HL-60 (cell line): Measurements from ENCODE around the gene HDHD5.

Experiments
- GABPA ChIP-seq: IDR thresholded peaks from 2 replicates; pipeline ENCODE4 v1.6.1; 2012; ENCODE audit warnings: low read depth
- POLR2AphosphoS5 ChIP-seq: IDR thresholded peaks from 2 replicates; pipeline ENCODE4 v1.6.1; 2012; ENCODE audit warnings: low read depth
- SPI1 ChIP-seq: IDR thresholded peaks from 2 replicates; pipeline ENCODE4 v1.6.1; 2012; ENCODE audit warnings: low read depth, mild to moderate bottlenecking, borderline replicate concordance
- TF ChIP-seq, protein P1 (sequence below): IDR thresholded peaks from one replicate; pipeline ENCODE4 v1.5.1; 2011; ENCODE audit warnings: low read length, control low read depth, inconsistent platforms; ENCODE audit not compliant: insufficient read depth
- TF ChIP-seq, protein P2 (sequence below): IDR thresholded peaks from 2 replicates; pipeline ENCODE4 v1.6.1; 2012; ENCODE audit warnings: low read depth; ENCODE audit not compliant: insufficient replicate concordance

DNA sequence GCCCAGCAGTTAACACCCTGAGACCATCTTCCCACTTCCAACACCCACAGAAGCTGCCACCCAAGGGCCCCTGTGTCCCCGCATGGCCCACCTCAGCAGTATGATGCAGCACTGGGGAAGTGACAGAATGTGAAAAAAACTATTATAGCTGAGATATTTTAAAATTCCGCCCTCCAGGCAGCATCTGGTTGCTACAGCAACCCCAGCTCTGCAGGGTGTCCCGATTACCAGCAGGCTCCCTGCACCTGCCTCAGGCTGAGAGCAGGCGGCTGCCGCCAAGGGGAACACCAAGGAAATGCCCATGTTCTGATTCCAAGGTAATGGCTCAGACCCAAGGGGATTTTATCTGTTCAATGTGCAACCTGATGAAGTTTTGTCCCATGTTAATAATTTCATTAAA lies 27.4 kb downstream of the HDHD5 start:
- TF ChIP-seq, protein P1, sequence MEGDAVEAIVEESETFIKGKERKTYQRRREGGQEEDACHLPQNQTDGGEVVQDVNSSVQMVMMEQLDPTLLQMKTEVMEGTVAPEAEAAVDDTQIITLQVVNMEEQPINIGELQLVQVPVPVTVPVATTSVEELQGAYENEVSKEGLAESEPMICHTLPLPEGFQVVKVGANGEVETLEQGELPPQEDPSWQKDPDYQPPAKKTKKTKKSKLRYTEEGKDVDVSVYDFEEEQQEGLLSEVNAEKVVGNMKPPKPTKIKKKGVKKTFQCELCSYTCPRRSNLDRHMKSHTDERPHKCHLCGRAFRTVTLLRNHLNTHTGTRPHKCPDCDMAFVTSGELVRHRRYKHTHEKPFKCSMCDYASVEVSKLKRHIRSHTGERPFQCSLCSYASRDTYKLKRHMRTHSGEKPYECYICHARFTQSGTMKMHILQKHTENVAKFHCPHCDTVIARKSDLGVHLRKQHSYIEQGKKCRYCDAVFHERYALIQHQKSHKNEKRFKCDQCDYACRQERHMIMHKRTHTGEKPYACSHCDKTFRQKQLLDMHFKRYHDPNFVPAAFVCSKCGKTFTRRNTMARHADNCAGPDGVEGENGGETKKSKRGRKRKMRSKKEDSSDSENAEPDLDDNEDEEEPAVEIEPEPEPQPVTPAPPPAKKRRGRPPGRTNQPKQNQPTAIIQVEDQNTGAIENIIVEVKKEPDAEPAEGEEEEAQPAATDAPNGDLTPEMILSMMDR: no peak
- TF ChIP-seq, protein P2, sequence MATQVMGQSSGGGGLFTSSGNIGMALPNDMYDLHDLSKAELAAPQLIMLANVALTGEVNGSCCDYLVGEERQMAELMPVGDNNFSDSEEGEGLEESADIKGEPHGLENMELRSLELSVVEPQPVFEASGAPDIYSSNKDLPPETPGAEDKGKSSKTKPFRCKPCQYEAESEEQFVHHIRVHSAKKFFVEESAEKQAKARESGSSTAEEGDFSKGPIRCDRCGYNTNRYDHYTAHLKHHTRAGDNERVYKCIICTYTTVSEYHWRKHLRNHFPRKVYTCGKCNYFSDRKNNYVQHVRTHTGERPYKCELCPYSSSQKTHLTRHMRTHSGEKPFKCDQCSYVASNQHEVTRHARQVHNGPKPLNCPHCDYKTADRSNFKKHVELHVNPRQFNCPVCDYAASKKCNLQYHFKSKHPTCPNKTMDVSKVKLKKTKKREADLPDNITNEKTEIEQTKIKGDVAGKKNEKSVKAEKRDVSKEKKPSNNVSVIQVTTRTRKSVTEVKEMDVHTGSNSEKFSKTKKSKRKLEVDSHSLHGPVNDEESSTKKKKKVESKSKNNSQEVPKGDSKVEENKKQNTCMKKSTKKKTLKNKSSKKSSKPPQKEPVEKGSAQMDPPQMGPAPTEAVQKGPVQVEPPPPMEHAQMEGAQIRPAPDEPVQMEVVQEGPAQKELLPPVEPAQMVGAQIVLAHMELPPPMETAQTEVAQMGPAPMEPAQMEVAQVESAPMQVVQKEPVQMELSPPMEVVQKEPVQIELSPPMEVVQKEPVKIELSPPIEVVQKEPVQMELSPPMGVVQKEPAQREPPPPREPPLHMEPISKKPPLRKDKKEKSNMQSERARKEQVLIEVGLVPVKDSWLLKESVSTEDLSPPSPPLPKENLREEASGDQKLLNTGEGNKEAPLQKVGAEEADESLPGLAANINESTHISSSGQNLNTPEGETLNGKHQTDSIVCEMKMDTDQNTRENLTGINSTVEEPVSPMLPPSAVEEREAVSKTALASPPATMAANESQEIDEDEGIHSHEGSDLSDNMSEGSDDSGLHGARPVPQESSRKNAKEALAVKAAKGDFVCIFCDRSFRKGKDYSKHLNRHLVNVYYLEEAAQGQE: no peak
- no peak for TF ChIP-seq GABPA
- TF ChIP-seq POLR2AphosphoS5: no peak
- no peak for TF ChIP-seq SPI1
